Measurements from ENCODE around the gene EIF3F.

Gene EIF3F

GRCh38 chr11:8008212-8008611 is 21.1 kb downstream of the EIF3F start:
- Mint-ChIP-seq H3K4me1 (ENCODE audit: low read depth) (peaks cover 3% of the 10 kb centered on the region), H3K9me3 (no peaks in the 10 kb centered on the region), H3K4me3 (no peak overlapping the region), H3K27ac (no peak overlapping the region), H3K36me3 (ENCODE audit: low read depth) (no peaks in the 10 kb centered on the region), H3K27me3 (no peaks in the 10 kb centered on the region)

GRCh38 chr11:8009856-8010255 is 22.7 kb downstream of the EIF3F start:
- H3K9me3 Mint-ChIP-seq, result no peaks in the 10 kb centered on the region
- H3K27ac Mint-ChIP-seq, result no peak overlapping the region
- peaks cover 6% of the 10 kb centered on the region for H3K27me3 Mint-ChIP-seq
- H3K4me1 Mint-ChIP-seq (ENCODE audit: low read depth), result no peaks in the 10 kb centered on the region
- H3K36me3 Mint-ChIP-seq (ENCODE audit: low read depth), result no peaks in the 10 kb centered on the region
- no peak overlapping the region for H3K4me3 Mint-ChIP-seq

GRCh38 chr11:8011371-8011770 is 24.2 kb downstream of the EIF3F start:
- peaks cover 16% of the 10 kb centered on the region for H3K27me3 Mint-ChIP-seq
- no peaks in the 10 kb centered on the region for H3K36me3 Mint-ChIP-seq (ENCODE audit: low read depth)
- H3K4me1 Mint-ChIP-seq (ENCODE audit: low read depth), result no peaks in the 10 kb centered on the region

GRCh38 chr11:8011981-8012444 is 24.9 kb downstream of the EIF3F start:
- no peaks in the 10 kb centered on the region for H3K4me1 Mint-ChIP-seq (ENCODE audit: low read depth)
- no peak overlapping the region for H3K27ac Mint-ChIP-seq
- no peaks in the 10 kb centered on the region for H3K9me3 Mint-ChIP-seq
- peaks cover 22% of the 10 kb centered on the region for H3K27me3 Mint-ChIP-seq
- H3K36me3 Mint-ChIP-seq (ENCODE audit: low read depth), result no peaks in the 10 kb centered on the region
- H3K4me3 Mint-ChIP-seq, result no peak overlapping the region

More at GRCh38 chr11:8011371-8011770, 24.2 kb downstream of the EIF3F start:
- no peak overlapping the region for H3K27ac Mint-ChIP-seq
- H3K4me3 Mint-ChIP-seq, result no peak overlapping the region
- no peaks in the 10 kb centered on the region for H3K9me3 Mint-ChIP-seq

GRCh38 chr11:8013833-8014232 is 26.7 kb downstream of the EIF3F start:
- Mint-ChIP-seq H3K4me1 (ENCODE audit: low read depth) (peaks cover 5% of the 10 kb centered on the region), H3K4me3 (no peak overlapping the region), H3K27ac (no peak overlapping the region), H3K9me3 (no peaks in the 10 kb centered on the region), H3K36me3 (ENCODE audit: low read depth) (no peaks in the 10 kb centered on the region), H3K27me3 (peaks cover 38% of the 10 kb centered on the region)

- no peaks in the 10 kb centered on the region for H3K9me3 Mint-ChIP-seq
- H3K27me3 Mint-ChIP-seq, result peaks cover 46% of the 10 kb centered on the region
Observed at GRCh38 chr11:8015753-8016239, 28.7 kb downstream of the EIF3F start.

GRCh38 chr11:8016440-8016839 is 29.3 kb downstream of the EIF3F start:
- no peak overlapping the region for H3K27ac Mint-ChIP-seq
- H3K36me3 Mint-ChIP-seq (ENCODE audit: low read depth), result no peaks in the 10 kb centered on the region
- H3K4me1 Mint-ChIP-seq (ENCODE audit: low read depth), result peaks cover 14% of the 10 kb centered on the region
- peaks cover 46% of the 10 kb centered on the region for H3K27me3 Mint-ChIP-seq
- no peaks in the 10 kb centered on the region for H3K9me3 Mint-ChIP-seq
- no peak overlapping the region for H3K4me3 Mint-ChIP-seq

More at GRCh38 chr11:8015753-8016239, 28.7 kb downstream of the EIF3F start:
- H3K4me3 Mint-ChIP-seq, result no peak overlapping the region
- no peak overlapping the region for H3K27ac Mint-ChIP-seq
- peaks cover 14% of the 10 kb centered on the region for H3K4me1 Mint-ChIP-seq (ENCODE audit: low read depth)
- H3K36me3 Mint-ChIP-seq (ENCODE audit: low read depth), result no peaks in the 10 kb centered on the region

- Mint-ChIP-seq H3K36me3 (ENCODE audit: low read depth) (no peaks in the 10 kb centered on the region), H3K4me3 (no peak overlapping the region), H3K27ac (no peak overlapping the region), H3K27me3 (peaks cover 50% of the 10 kb centered on the region), H3K4me1 (ENCODE audit: low read depth) (peaks cover 14% of the 10 kb centered on the region), H3K9me3 (no peaks in the 10 kb centered on the region)
Observed at GRCh38 chr11:8017071-8017470, 29.9 kb downstream of the EIF3F start.

GRCh38 chr11:8017894-8018483 is 30.9 kb downstream of the EIF3F start:
- peak overlapping the region; percentile 26 for H3K27ac Mint-ChIP-seq

GRCh38 chr11:8018484-8019313 is 31.6 kb downstream of the EIF3F start:
- peaks cover 14% of the 10 kb centered on the region for H3K4me1 Mint-ChIP-seq (ENCODE audit: low read depth)
- no peaks in the 10 kb centered on the region for H3K36me3 Mint-ChIP-seq (ENCODE audit: low read depth)
- H3K9me3 Mint-ChIP-seq, result no peaks in the 10 kb centered on the region
- H3K27ac Mint-ChIP-seq, result peak overlapping the region; percentile 26
- H3K4me3 Mint-ChIP-seq, result peak overlapping the region; percentile 64
- peaks cover 52% of the 10 kb centered on the region for H3K27me3 Mint-ChIP-seq

More at GRCh38 chr11:8017894-8018483, 30.9 kb downstream of the EIF3F start:
- Mint-ChIP-seq H3K4me3 (no peak overlapping the region), H3K4me1 (ENCODE audit: low read depth) (peaks cover 14% of the 10 kb centered on the region), H3K36me3 (ENCODE audit: low read depth) (no peaks in the 10 kb centered on the region), H3K27me3 (peaks cover 53% of the 10 kb centered on the region), H3K9me3 (no peaks in the 10 kb centered on the region)

GRCh38 chr11:8019314-8020243 is 32.4 kb downstream of the EIF3F start:
- peaks cover 47% of the 10 kb centered on the region for H3K27me3 Mint-ChIP-seq
- peak overlapping the region; percentile 79 for H3K4me3 Mint-ChIP-seq
- peak overlapping the region; percentile 27 for H3K27ac Mint-ChIP-seq

GRCh38 chr11:8020244-8020597 is 33.1 kb downstream of the EIF3F start:
- Mint-ChIP-seq H3K27ac (peak overlapping the region; percentile 27), H3K4me3 (peak overlapping the region; percentile 79), H3K4me1 (ENCODE audit: low read depth) (peaks cover 14% of the 10 kb centered on the region), H3K27me3 (peaks cover 47% of the 10 kb centered on the region), H3K36me3 (ENCODE audit: low read depth) (no peaks in the 10 kb centered on the region), H3K9me3 (no peaks in the 10 kb centered on the region)

More at GRCh38 chr11:8019314-8020243, 32.4 kb downstream of the EIF3F start:
- peaks cover 14% of the 10 kb centered on the region for H3K4me1 Mint-ChIP-seq (ENCODE audit: low read depth)
- H3K9me3 Mint-ChIP-seq, result no peaks in the 10 kb centered on the region
- no peaks in the 10 kb centered on the region for H3K36me3 Mint-ChIP-seq (ENCODE audit: low read depth)

GRCh38 chr11:8021920-8022319 is 34.8 kb downstream of the EIF3F start:
- Mint-ChIP-seq H3K27ac (no peak overlapping the region), H3K4me3 (no peak overlapping the region), H3K4me1 (ENCODE audit: low read depth) (peaks cover 17% of the 10 kb centered on the region), H3K27me3 (peaks cover 38% of the 10 kb centered on the region), H3K36me3 (ENCODE audit: low read depth) (no peaks in the 10 kb centered on the region), H3K9me3 (no peaks in the 10 kb centered on the region)

GRCh38 chr11:8022876-8023275 is 35.7 kb downstream of the EIF3F start:
- H3K27me3 Mint-ChIP-seq, result peaks cover 34% of the 10 kb centered on the region
- H3K36me3 Mint-ChIP-seq (ENCODE audit: low read depth), result no peaks in the 10 kb centered on the region
- H3K4me1 Mint-ChIP-seq (ENCODE audit: low read depth), result peaks cover 17% of the 10 kb centered on the region
- H3K4me3 Mint-ChIP-seq, result no peak overlapping the region
- no peaks in the 10 kb centered on the region for H3K9me3 Mint-ChIP-seq
- H3K27ac Mint-ChIP-seq, result no peak overlapping the region

All from stimulated activated naive CD8-positive, alpha-beta T cell treated with anti-CD3 and anti-CD28 coated beads, Interleukin-15, Interleukin-2, amounts not matched to agents 100 ng/mL and 50 ng/mL, for 24 hours (primary cell).